PC-3 (cell line): ENCODE measurements around the gene MYH14. TPM values are rescaled to one million over a fixed set of nuclear protein-coding genes. Genes with fewer than 3 reads are reported as not detected.
"Not testable (repeated sequence)": the region's sequence is repeated elsewhere in the genome, so short reads cannot be mapped to it uniquely, and the experiment has no call there.

Source experiments
- ATAC-seq: fragments of 200-7000 bp; cut with Tn5 transposase; 2 replicates; pipeline ENCODE4 v1.9.1; 2020; ENCODE audit warnings: mild to moderate bottlenecking, moderate library complexity
- BruUV-seq: library from RNA; stranded (reverse); fragments of 400-500 nt; replicated peaks from 2 replicates; lab custom pipeline; 2021; lab: Mats Ljungman, UMichigan
- CTCF ChIA-PET: fragments of 300-600 bp; sonication (Branson Sonifier 250); formaldehyde crosslinking; loops from one replicate; lab custom pipeline; 2022; ENCODE audit warnings: antibody characterized with exemption; lab: Charles Lee
- POLR2A ChIA-PET: fragments of 300-600 bp; sonication (Branson Sonifier 250); formaldehyde crosslinking; loops from one replicate; lab custom pipeline; 2022; ENCODE audit warnings: antibody characterized with exemption; ENCODE audit not compliant: unreplicated experiment; lab: Charles Lee
- DNase-seq: peaks from one replicate; pipeline ENCODE4 v3.0.0-alpha.2; 2015
- H2AFZ ChIP-seq: fragments of 300-600 bp; sonication (generic); 2 replicates; pipeline ENCODE4 v1.6.0; 2016; ENCODE audit warnings: antibody characterized with exemption, low read length
- H3F3A ChIP-seq: fragments of 300-600 bp; sonication (generic); one replicate; pipeline ENCODE4 v1.6.0; 2017; ENCODE audit warnings: antibody characterized with exemption, low read length, control low read depth, mild to moderate bottlenecking; ENCODE audit not compliant: unreplicated experiment
- H3K27ac ChIP-seq: fragments of 300-600 bp; sonication (generic); 2 replicates; pipeline ENCODE4 v1.5.1; 2016; ENCODE audit warnings: mild to moderate bottlenecking, low read length
- H3K27me3 ChIP-seq: fragments of 300-600 bp; sonication (generic); 2 replicates; pipeline ENCODE4 v1.6.1; 2016; ENCODE audit warnings: low read length, mixed read lengths
- H3K36me3 ChIP-seq: fragments of 300-600 bp; sonication (generic); 2 replicates; pipeline ENCODE4 v1.6.1; 2016; ENCODE audit warnings: low read depth, mixed run types, low read length, mixed read lengths
- H3K4me1 ChIP-seq: fragments of 300-600 bp; sonication (generic); 2 replicates; pipeline ENCODE4 v1.5.1; 2016; ENCODE audit warnings: low read length; ENCODE audit not compliant: insufficient read depth
- H3K4me2 ChIP-seq: fragments of 300-600 bp; sonication (generic); 2 replicates; pipeline ENCODE4 v1.6.0; 2016; ENCODE audit warnings: low read length
- H3K4me3 ChIP-seq: fragments of 300-600 bp; sonication (generic); 2 replicates; pipeline ENCODE4 v1.5.1; 2016; ENCODE audit warnings: mild to moderate bottlenecking, low read length, mixed read lengths
- H3K79me2 ChIP-seq: fragments of 300-600 bp; sonication (generic); 2 replicates; pipeline ENCODE4 v1.6.1; 2017; ENCODE audit warnings: low read length, mixed read lengths
- H3K9ac ChIP-seq: fragments of 300-600 bp; sonication (generic); 2 replicates; pipeline ENCODE4 v1.6.0; 2016; ENCODE audit warnings: mild to moderate bottlenecking, low read length
- H3K9me2 ChIP-seq: fragments of 300-600 bp; sonication (generic); replicated peaks from 2 replicates; pipeline ENCODE4 v1.6.1; 2016; ENCODE audit warnings: mixed run types, low read length, mixed read lengths
- H3K9me3 ChIP-seq: fragments of 300-600 bp; sonication (generic); 2 replicates; pipeline ENCODE4 v1.6.1; 2016; ENCODE audit warnings: low read length, mixed read lengths
- H4K20me1 ChIP-seq: fragments of 300-600 bp; sonication (generic); 2 replicates; pipeline ENCODE4 v1.6.1; 2016; ENCODE audit warnings: low read length, mixed read lengths
- CTCF ChIP-seq: fragments of 300-600 bp; sonication (generic); conservative IDR thresholded peaks from 2 replicates; pipeline ENCODE4 v1.5.1; 2017; ENCODE audit warnings: antibody characterized with exemption, low read depth, mild to moderate bottlenecking, low read length
- EZH2 ChIP-seq: fragments of 300-600 bp; sonication (generic); IDR thresholded peaks from one replicate; pipeline ENCODE4 v1.6.1; 2017; ENCODE audit warnings: antibody characterized with exemption, mild to moderate bottlenecking, low read length; ENCODE audit not compliant: unreplicated experiment
- EZH2phosphoT487 ChIP-seq: fragments of 300-600 bp; sonication (generic); IDR thresholded peaks from 2 replicates; pipeline ENCODE4 v1.6.1; 2018; ENCODE audit warnings: mild to moderate bottlenecking, antibody characterized with exemption, low read length, borderline replicate concordance
- intact Hi-C: fragments of 100-400 bp; cut with micrococcal nuclease; formaldehyde crosslinking; loops from 2 replicates; pipeline ENCODE4 v1.9.0; 2023
- total RNA-seq: library from RNA; depleted of rRNA; stranded (reverse); fragments of >200 nt; gene quantifications from 2 replicates; pipeline ENCODE4 v1.2.3, GENCODE V29; 2014

The MYH14 gene
- total RNA-seq, 1 experiment from 2014 or later: 20.2 TPM

GRCh38 chr19:50349277-50350057, 146.0 kb downstream of the MYH14 start:
- CTCF ChIA-PET: no interaction called here
- ATAC-seq: no peak
- intact Hi-C loops: no loop called here
- no peak overlapping the region for H3K27ac ChIP-seq
- no peak overlapping the region for H3K4me2 ChIP-seq
- H3K79me2 ChIP-seq: no peaks in the 10 kb centered on the region
- H3K9ac ChIP-seq: no peak overlapping the region
- DNase-seq: no peak
- no TSS peak for BruUV-seq
- H3K9me3 ChIP-seq: peaks cover 10% of the 10 kb centered on the region
- H2AFZ ChIP-seq: no peak overlapping the region
- H3K9me2 ChIP-seq: no peaks in the 10 kb centered on the region
- no peaks in the 10 kb centered on the region for H3K36me3 ChIP-seq
- no peaks in the 10 kb centered on the region for H3K27me3 ChIP-seq
- no peak overlapping the region for H3K4me3 ChIP-seq
- TF ChIP-seq CTCF: no peak
- TF ChIP-seq EZH2phosphoT487: no peak
- TF ChIP-seq EZH2: no peak
- H3F3A ChIP-seq: no peaks in the 10 kb centered on the region
- no peaks in the 10 kb centered on the region for H4K20me1 ChIP-seq
- POLR2A ChIA-PET: no interaction called here
- no peaks in the 10 kb centered on the region for H3K4me1 ChIP-seq

- ATAC-seq (no peak), DNase-seq (no peak)
- no TSS peak for BruUV-seq
- H3K9me3 ChIP-seq: no peaks in the 10 kb centered on the region
- H3K27ac ChIP-seq: no peak overlapping the region
- no peak overlapping the region for H2AFZ ChIP-seq
- H3K36me3 ChIP-seq: no peaks in the 10 kb centered on the region
- no peak overlapping the region for H3K4me3 ChIP-seq
- no peak for TF ChIP-seq EZH2phosphoT487
- TF ChIP-seq EZH2: no peak
- no peak for TF ChIP-seq CTCF
- no peak overlapping the region for H3K4me2 ChIP-seq
- no peaks in the 10 kb centered on the region for H3K27me3 ChIP-seq
- no peaks in the 10 kb centered on the region for H3K4me1 ChIP-seq
- no peaks in the 10 kb centered on the region for H3K9me2 ChIP-seq
- H4K20me1 ChIP-seq: no peaks in the 10 kb centered on the region
- POLR2A ChIA-PET: interaction anchor here (0.6 kb wide), 1 partner anchor 32 kb away, joined by 5 read pairs; the partner anchor contains the start of gene POLD1
- no peaks in the 10 kb centered on the region for H3F3A ChIP-seq
- intact Hi-C loops: no loop called here
- CTCF ChIA-PET: no interaction called here
- H3K79me2 ChIP-seq: no peaks in the 10 kb centered on the region
- H3K9ac ChIP-seq: no peak overlapping the region
Measured at GRCh38 chr19:50352242-50352641, 148.8 kb downstream of the MYH14 start.

GRCh38 chr19:50353487-50353880, 150.1 kb downstream of the MYH14 start:
- BruUV-seq, intact Hi-C loops, POLR2A ChIA-PET: not testable (repeated sequence)

More at GRCh38 chr19:50353487-50353880, 150.1 kb downstream of the MYH14 start:
- not testable (repeated sequence) for H3K79me2 ChIP-seq, H3K9me2 ChIP-seq, H3K4me2 ChIP-seq, H3K36me3 ChIP-seq, H3K4me1 ChIP-seq, H3K27me3 ChIP-seq, H2AFZ ChIP-seq, ATAC-seq, H3F3A ChIP-seq, DNase-seq, H3K27ac ChIP-seq, H3K9ac ChIP-seq, H3K9me3 ChIP-seq, H4K20me1 ChIP-seq, H3K4me3 ChIP-seq
- CTCF ChIA-PET: interaction anchor here (0.7 kb wide), 1 partner anchor 99 kb away, joined by 5 read pairs; no protein-coding TSS in a partner anchor
